ENCODE measurements around the gene MLIP.
"Not testable (repeated sequence)": the region's sequence is repeated elsewhere in the genome, so short reads cannot be mapped to it uniquely, and the experiment has no call there.

Gene MLIP

DNA sequence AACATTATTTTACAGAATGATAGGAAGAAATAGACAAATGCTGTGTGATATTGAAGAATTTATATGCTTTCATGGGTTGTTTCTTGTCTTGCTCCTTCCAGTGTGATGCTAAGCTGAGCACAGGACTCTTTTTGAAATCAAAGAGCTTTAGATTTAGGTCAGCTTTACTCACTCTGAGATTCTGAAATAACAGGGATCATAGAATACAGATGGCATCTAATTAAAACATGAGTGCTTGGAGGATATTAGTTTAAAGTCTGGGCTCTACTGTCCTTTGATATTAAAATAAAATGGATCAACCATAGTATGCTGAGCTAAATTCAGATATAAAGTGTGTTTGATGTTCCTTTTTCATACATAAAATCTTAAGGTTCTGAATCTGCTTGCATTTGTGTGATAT, 29.6 kb downstream of the MLIP start:
- DNase-seq (ENCODE audit: low read depth, low spot score): no peak

DNA sequence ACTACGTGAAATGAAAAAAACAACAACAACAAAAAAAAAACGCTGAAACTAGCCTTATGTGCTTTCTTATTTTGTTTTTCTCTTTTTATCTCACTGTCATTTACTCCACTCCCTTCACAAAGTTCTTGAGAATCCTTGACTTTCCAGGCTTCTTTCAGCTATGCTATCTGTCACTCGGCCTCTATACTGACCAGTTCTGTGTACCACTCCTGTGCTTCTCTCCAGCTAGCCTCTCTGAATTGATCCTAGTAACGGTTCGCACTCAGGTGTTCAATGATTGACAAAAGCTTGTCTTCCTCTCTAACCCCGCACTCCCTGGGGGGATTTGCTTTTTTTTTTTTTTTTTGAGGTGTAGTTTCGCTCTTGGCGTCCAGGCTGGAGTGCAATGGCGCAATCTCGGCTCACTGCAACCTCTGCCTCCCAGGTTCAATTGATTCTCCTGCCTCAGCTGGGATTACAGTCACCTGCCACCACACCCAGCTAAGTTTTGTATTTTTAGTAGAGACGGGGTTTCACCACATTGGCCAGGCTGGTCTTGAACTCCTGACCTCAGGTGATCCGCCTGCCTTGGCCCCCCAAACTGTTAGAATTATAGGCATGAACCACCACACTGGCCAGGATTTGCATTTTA, 31.8 kb downstream of the MLIP start:
- DNase-seq (ENCODE audit: low read depth, low spot score): no peak

GRCh38 chr6:54151861-54152260, 40.6 kb downstream of the MLIP start:
- no peak for DNase-seq (ENCODE audit: low read depth, low spot score)

- DNase-seq (ENCODE audit: low read depth, low spot score): no peak
Observed at GRCh38 chr6:54156650-54157250, 45.5 kb downstream of the MLIP start.

DNA sequence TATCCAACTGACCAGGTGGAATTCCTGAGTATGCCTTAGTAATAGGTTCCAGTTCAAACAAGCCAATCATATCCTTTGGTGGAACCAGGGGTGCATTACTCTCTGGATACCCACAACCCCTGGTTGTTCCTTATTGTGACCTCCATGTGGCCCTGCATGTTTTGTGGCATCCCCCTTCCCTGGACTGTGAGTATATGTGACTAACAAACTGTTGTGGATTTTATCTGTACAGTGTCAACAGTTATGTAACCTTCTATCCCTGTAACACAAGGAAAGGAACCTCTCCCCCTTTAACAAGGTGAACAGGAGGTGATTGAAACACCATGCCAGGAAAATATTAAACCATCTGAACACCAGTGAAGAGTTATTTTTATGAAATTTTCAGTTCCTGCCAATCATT, 46.2 kb downstream of the MLIP start:
- DNase-seq (ENCODE audit: low read depth, low spot score): no peak

DNA sequence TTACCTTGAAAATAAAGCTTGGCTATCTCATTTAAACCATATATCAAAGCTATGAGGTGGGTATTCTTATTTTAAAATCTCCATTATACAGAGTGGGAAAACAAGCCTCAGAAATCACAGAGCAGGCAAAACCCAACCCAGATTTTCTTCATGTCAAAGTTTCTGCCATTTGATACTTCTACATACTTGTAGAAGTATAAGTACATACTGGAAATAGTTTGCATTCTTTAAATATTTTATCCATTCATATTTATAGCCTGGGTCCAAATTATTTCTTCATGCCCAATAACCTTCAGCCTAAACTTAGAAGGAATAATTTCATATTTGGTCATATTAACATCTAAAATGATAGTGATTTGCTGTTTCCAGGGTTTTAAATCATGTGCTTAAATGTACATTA, 61.8 kb downstream of the MLIP start:
- DNase-seq (ENCODE audit: low read depth, low spot score): no peak

DNA sequence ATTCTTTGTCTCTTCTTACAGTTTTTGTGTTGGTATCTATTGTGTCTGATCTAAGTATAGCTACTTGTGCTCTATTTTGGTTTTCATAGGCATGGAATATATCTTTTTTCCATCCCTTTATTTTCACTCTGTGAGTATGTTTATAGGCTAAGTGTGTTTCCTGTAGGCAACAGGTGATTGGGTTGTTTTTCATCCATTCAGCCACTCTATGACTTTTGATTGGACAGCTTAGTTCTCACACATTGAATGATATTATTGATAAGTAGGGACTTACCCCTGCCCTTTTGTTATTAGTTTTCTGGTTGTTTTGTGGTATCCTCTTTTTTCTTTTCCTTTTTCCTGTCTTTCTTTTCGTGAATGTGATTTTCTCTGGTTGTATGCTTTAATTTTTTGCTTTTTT, 67.9 kb downstream of the MLIP start:
- DNase-seq (ENCODE audit: low read depth, low spot score): no peak

DNA sequence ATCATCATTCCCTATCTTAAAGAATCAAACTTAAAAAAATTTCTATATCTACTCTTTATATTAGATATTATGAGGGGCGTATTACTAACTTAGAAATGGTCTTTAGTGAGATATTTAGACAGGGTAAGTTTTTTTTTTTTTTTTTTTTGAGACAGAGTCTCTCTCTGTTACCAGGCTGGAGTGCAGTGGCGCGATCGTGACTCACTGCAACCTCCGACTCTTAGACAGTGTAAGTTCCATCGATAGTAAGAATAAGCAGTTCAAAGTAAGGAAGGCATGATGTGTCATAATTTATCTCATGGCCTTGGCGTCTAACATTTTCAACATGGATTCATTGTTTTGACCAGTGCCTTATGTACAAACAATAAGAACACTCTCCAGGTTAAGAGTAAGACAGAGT, 72.4 kb downstream of the MLIP start:
- no peak for DNase-seq (ENCODE audit: low read depth, low spot score)

DNA sequence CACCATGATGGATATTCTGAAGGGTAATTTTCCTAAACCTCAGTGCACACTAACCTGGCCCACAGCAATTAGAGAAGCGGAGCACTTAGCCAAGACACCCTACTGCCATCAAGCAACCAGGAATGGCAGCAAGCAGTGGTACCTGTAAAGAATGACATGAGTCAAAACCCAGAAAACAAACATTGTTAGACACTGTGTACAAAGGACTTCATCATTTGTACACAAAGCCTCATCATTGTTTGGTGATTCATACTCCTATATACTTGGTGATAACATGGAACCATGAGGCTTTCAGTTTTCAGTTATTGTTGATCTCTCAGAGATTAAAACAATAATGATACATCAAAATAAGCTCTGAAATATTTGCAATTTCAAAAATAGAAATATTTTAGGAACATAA, 74.6 kb downstream of the MLIP start:
- no peak for DNase-seq (ENCODE audit: low read depth, low spot score)

- no peak for DNase-seq (ENCODE audit: low read depth, low spot score)
Observed at GRCh38 chr6:54188846-54189245, 77.6 kb downstream of the MLIP start.

- no peak for DNase-seq (ENCODE audit: low read depth, low spot score)
Observed at GRCh38 chr6:54191461-54191860, 80.2 kb downstream of the MLIP start.

DNA sequence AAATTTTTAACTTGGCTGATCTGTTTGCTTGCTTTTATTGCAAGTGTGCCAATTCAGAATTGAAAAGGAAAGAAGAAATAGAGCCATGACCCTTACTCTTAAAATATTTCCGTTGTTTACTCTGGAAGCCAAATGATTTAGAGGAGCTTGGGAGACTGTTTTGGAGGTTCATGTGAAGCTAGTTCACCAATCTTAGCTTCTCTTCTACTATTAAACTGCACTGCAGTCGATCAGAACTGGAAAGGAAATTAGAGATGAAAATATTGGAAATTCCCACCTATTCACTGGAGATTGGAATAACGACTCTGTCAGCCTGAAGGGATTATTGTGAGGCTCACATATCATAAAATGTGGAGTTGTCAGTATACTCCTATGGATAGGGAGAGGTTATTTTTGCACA, 81.8 kb downstream of the MLIP start:
- no peak for DNase-seq (ENCODE audit: low read depth, low spot score)

GRCh38 chr6:54193560-54193959, 82.3 kb downstream of the MLIP start:
- DNase-seq (ENCODE audit: low read depth, low spot score): no peak

GRCh38 chr6:54194067-54194466, 82.8 kb downstream of the MLIP start:
- DNase-seq (ENCODE audit: low read depth, low spot score): no peak

DNA sequence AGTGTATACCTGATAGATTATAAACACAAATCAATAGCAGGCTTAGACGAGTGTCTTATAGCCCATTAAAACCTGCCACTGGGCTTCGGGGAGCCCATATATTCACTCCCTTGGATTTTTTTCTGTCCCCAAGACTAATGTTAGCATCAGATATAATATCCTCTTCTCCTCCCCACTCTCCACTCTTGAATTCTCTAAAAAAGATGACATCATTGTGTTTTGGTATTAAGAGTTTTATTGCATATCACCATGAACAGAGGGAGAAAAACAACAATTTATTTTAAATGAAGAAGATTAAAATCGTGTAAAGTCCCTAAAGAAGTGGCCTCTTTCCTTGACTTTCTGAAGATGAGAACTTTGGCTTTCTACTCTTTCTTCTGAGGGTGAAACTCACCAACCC, 84.4 kb downstream of the MLIP start:
- DNase-seq (ENCODE audit: low read depth, low spot score): no peak

GRCh38 chr6:54196905-54197304, 85.7 kb downstream of the MLIP start:
- DNase-seq (ENCODE audit: low read depth, low spot score): no peak

- no peak for DNase-seq (ENCODE audit: low read depth, low spot score)
Observed at GRCh38 chr6:54198134-54198533, 86.9 kb downstream of the MLIP start.

DNA sequence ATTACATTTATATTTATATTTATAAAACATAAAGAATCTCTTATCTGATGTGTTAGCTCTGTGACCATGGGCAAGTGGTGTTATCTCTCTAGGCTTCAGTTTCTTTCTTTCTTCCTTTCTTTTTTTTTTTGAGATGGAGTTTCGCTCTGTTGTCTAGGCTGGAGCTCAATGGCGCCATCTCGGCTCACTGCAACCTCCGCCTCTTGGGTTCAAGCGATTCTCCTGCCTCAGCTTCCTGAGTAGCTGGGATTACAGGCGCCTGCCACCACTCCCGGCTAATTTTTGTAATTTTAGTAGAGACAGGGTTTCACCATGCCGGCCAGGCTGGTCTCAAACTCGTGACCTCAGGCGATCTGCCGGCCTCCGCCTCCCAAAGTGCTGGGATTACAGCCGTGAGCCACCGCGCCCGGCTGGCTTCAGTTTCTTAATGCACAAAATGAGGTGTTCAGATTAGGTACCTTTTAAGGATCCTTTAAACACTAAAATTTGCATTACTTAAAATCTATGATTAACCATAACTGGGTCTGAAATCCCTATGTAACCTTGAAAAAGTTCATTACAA, 92.3 kb downstream of the MLIP start:
- DNase-seq (ENCODE audit: low read depth, low spot score): not testable (repeated sequence)

DNA sequence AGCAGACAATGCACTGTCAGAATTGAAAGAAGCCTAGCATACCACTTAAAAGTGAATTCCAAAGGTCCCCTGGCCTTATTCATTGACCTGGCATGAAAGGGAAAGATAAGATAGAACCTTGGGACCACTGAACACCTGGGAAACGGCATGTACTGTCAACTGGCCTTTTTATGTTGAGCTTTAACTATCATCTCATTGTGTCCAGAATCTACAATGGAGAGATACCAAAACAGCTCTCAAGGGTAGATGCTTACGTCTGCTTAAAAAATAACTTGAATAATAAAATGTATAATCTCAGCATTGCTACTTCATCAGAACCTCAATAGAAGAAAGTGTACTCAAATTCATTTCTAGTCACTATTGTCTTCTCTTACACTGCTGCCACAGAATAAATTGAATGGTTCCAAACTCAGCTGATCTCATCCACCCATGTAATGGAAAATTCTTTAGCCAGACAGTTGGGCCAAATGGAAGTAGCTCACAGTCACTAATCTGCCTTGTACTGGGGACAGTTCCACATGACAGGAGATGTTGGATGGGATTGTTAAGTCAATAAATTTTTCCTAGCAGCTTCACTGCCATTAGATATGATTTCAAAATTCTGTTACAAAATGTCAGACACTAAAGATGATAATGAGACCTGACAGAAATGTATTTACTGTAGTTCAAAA, 93.8 kb downstream of the MLIP start:
- no peak for DNase-seq (ENCODE audit: low read depth, low spot score)

DNA sequence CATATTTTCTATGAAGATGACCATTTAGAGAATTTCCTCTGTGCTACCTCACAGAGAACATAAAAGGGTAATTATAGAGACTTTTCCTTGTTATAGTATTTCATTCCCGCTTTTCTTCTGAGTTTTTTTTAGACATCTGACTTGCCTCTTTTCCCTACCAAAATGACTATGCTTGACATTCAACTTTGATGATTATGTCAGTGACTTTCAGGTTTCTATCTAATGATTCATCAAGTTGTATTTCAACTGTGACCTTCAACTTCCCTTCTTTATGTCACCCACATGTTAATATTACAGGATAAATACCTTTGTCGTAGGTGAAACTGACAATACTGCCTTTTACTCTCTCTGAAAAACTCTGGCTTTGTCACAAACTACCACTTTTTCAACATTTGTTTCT, 95.3 kb downstream of the MLIP start:
- no peak for DNase-seq (ENCODE audit: low read depth, low spot score)

DNA sequence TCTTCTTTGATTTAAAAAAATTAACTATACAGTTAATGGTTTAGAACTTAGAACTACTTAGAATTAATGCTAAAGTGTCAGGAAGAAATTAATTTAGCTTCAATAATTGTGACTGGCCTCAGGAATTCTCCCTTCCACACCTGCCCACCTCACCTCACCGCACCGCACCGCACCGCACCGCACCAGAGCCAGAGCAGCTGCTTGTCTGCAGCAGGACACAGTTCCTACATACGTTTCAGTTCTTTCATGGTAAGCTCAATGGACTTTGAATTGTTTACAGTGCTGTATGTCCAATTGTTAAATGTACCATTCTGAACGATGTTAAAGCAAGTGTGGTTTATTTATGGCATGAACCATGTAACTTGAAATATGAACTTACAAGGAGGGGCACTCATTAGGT, 98.7 kb downstream of the MLIP start:
- DNase-seq (ENCODE audit: low read depth, low spot score): not testable (repeated sequence)

GRCh38 chr6:54214286-54214685, 103.0 kb downstream of the MLIP start:
- DNase-seq (ENCODE audit: low read depth, low spot score): no peak

- DNase-seq (ENCODE audit: low read depth, low spot score): no peak
Observed at GRCh38 chr6:54216336-54216735, 105.1 kb downstream of the MLIP start.

All from brain pericyte (primary cell).